HPDE6-E6E7 (cell line): ENCODE results near the gene LAMA3.
A peak's percentile ranks its signal among the peaks of the same experiment; 100 is the strongest.

ENCODE experiments used
- DNase-seq: peaks from one replicate; pipeline ENCODE4 v3.0.0; 2011; ENCODE audit warnings: missing footprints; ENCODE audit errors: extremely low spot score

The LAMA3 gene

GRCh38 chr18:23816740-23817139 is 127.5 kb downstream of the LAMA3 start:
- no peak for DNase-seq

GRCh38 chr18:23819001-23819400 is 129.7 kb downstream of the LAMA3 start:
- no peak for DNase-seq

GRCh38 chr18:23822590-23823385 is 133.5 kb downstream of the LAMA3 start:
- no peak for DNase-seq

- no peak for DNase-seq
Observed at GRCh38 chr18:23824240-23824639, 135.0 kb downstream of the LAMA3 start.

GRCh38 chr18:23824669-23825068 is 135.4 kb downstream of the LAMA3 start:
- DNase-seq = no peak

GRCh38 chr18:23825496-23825895 is 136.2 kb downstream of the LAMA3 start:
- no peak for DNase-seq

GRCh38 chr18:23825978-23826405 is 136.7 kb downstream of the LAMA3 start:
- DNase-seq = no peak

GRCh38 chr18:23826850-23827620 is 137.8 kb downstream of the LAMA3 start:
- no peak for DNase-seq

- peak; percentile 67 for DNase-seq
Observed at GRCh38 chr18:23827681-23828080, 138.4 kb downstream of the LAMA3 start.

- peak; percentile 81 for DNase-seq
Observed at GRCh38 chr18:23828426-23828825, 139.2 kb downstream of the LAMA3 start.

GRCh38 chr18:23832911-23833310 is 143.7 kb downstream of the LAMA3 start:
- DNase-seq = no peak

GRCh38 chr18:23833714-23834113 is 144.5 kb downstream of the LAMA3 start:
- DNase-seq = no peak

GRCh38 chr18:23835091-23835490 is 145.8 kb downstream of the LAMA3 start:
- no peak for DNase-seq

GRCh38 chr18:23835506-23835905 is 146.3 kb downstream of the LAMA3 start:
- DNase-seq = no peak

- DNase-seq = no peak
Observed at GRCh38 chr18:23837591-23837990, 148.3 kb downstream of the LAMA3 start.

- no peak for DNase-seq
Observed at GRCh38 chr18:23838233-23838632, 149.0 kb downstream of the LAMA3 start.

GRCh38 chr18:23838801-23839366 is 149.6 kb downstream of the LAMA3 start:
- DNase-seq = no peak

GRCh38 chr18:23842305-23842704 is 153.1 kb downstream of the LAMA3 start:
- DNase-seq = no peak

- DNase-seq = no peak
Observed at GRCh38 chr18:23844991-23845680, 155.9 kb downstream of the LAMA3 start.

- DNase-seq = no peak
Observed at GRCh38 chr18:23845988-23846630, 156.9 kb downstream of the LAMA3 start.

- DNase-seq = no peak
Observed at GRCh38 chr18:23847321-23847986, 158.2 kb downstream of the LAMA3 start.
